ENCODE data around the gene PDE4D.

GRCh38 chr5:59655693-59656309 lies 237.7 kb downstream of the PDE4D start:
- TF ChIP-seq CTCF (IDR thresholded peaks at IDR 0.05) (no peak), POLR2A (IDR thresholded peaks at IDR 0.05) (no peak)

Measured in esophagus squamous epithelium (tissue), 4 donors.